CD1c-positive myeloid dendritic cell (primary cell): ENCODE results near the gene STPG3.
A peak's percentile ranks its signal among the peaks of the same experiment; 100 is the strongest.

Experiments used
- DNase-seq: peaks from one replicate; pipeline ENCODE4 v3.0.0-alpha.2; 2016; ENCODE audit errors: extremely low spot score

STPG3 gene

GRCh38 chr9:137251194-137251461, at the start of gene STPG3:
Gene STPG3 (plus strand): TSS chr9:137251286. CDS start chr9:137251287, 1 bp downstream.
- DNase-seq: no peak

- DNase-seq: no peak
Measured at GRCh38 chr9:137202966-137203365, 48.1 kb upstream of the STPG3 start.

- DNase-seq: no peak
Measured at GRCh38 chr9:137204731-137205125, 46.4 kb upstream of the STPG3 start.

GRCh38 chr9:137205126-137206069, 45.7 kb upstream of the STPG3 start, which contains the start of the genes NDOR1 and TMEM203:
Gene NDOR1 (plus strand): TSS chr9:137205700. CDS start chr9:137205778, 78 bp downstream.
Gene TMEM203 (minus strand): TSS chr9:137205648. CDS start chr9:137205414, 234 bp downstream.
- DNase-seq: peak; percentile 96

- DNase-seq: no peak
Measured at GRCh38 chr9:137206602-137207001, 44.5 kb upstream of the STPG3 start.

- DNase-seq: no peak
Measured at GRCh38 chr9:137211532-137211931, 39.6 kb upstream of the STPG3 start.

GRCh38 chr9:137212520-137212919, 38.6 kb upstream of the STPG3 start:
- no peak for DNase-seq

- DNase-seq: no peak
Measured at GRCh38 chr9:137213160-137214060, 37.7 kb upstream of the STPG3 start.

GRCh38 chr9:137214620-137215019, 36.5 kb upstream of the STPG3 start:
- no peak for DNase-seq

- no peak for DNase-seq
Measured at GRCh38 chr9:137215196-137215986, 35.7 kb upstream of the STPG3 start.

GRCh38 chr9:137216188-137216965, 34.7 kb upstream of the STPG3 start:
- DNase-seq: no peak

GRCh38 chr9:137217276-137218211, 33.5 kb upstream of the STPG3 start:
- DNase-seq: peak; percentile 27

GRCh38 chr9:137218212-137218753, 32.8 kb upstream of the STPG3 start:
- no peak for DNase-seq

GRCh38 chr9:137218754-137219271, 32.3 kb upstream of the STPG3 start:
- peak; percentile 51 for DNase-seq

GRCh38 chr9:137219757-137220316, 31.2 kb upstream of the STPG3 start:
- no peak for DNase-seq

GRCh38 chr9:137220317-137221094, 30.6 kb upstream of the STPG3 start:
- DNase-seq: no peak

GRCh38 chr9:137221095-137221505, 30.0 kb upstream of the STPG3 start:
- DNase-seq: no peak

- DNase-seq: no peak
Measured at GRCh38 chr9:137221506-137222111, 29.5 kb upstream of the STPG3 start.
